Heart left ventricle (tissue), 16 donors: Measurements from ENCODE around the gene MTFMT. TPM values are rescaled to one million over a fixed set of nuclear protein-coding genes. Genes with fewer than 3 reads are reported as not detected.

Experiments
- ATAC-seq, 4 donors: fragments of 200-7000 bp; cut with Tn5 transposase; one replicate each; pipeline ENCODE4 v1.9.1; 2020 to 2022; ENCODE audit warnings: moderate library complexity in 4 of 4, mild to moderate bottlenecking in 3 of 4, moderate number of reproducible peaks in 1 of 4
- DNase-seq, 5 donors: peaks; one replicate each; pipeline ENCODE4 v3.0.0-alpha.2; 2020
- H3K27ac ChIP-seq, 12 donors: fragments of 200-600 bp; sonication (generic) in 4 of 12; one replicate each; pipeline versions ENCODE4 v1.5.0 to v1.8.0; 2016 to 2022; ENCODE audit warnings: mild to moderate bottlenecking in 2 of 12
- H3K27me3 ChIP-seq, 9 donors: fragments of 200-600 bp; sonication (generic) in 2 of 9; one replicate each; pipeline versions ENCODE4 v1.5.1 to v1.8.0; 2016 to 2022; ENCODE audit warnings: mild to moderate bottlenecking in 3 of 9
- H3K36me3 ChIP-seq, 9 donors: fragments of 200-600 bp; sonication (generic) in 2 of 9; one replicate each; pipeline versions ENCODE4 v1.5.0 to v1.8.0; 2018 to 2022; ENCODE audit warnings: mild to moderate bottlenecking in 2 of 9
- H3K4me1 ChIP-seq, 12 donors: fragments of 200-600 bp; sonication (generic) in 4 of 12; one replicate each; pipeline versions ENCODE4 v1.5.0 to v1.8.0; 2016 to 2022; ENCODE audit warnings: mild to moderate bottlenecking in 3 of 12
- H3K4me3 ChIP-seq, 12 donors: fragments of 200-600 bp; sonication (generic) in 4 of 12; one replicate each; pipeline versions ENCODE4 v1.5.0 to v1.8.0; 2017 to 2022; ENCODE audit warnings: mild to moderate bottlenecking in 9 of 12, moderate library complexity in 4 of 12
- H3K9me3 ChIP-seq, 12 donors: fragments of 200-600 bp; sonication (generic) in 4 of 12; one replicate each; pipeline versions ENCODE4 v1.5.0 to v1.8.0; 2016 to 2022; ENCODE audit warnings: mild to moderate bottlenecking in 1 of 12
- POLR2A ChIP-seq, 2 donors: fragments of 450-650 bp; IDR thresholded peaks; one replicate each; pipeline ENCODE4 v1.6.1; 2017; ENCODE audit warnings: antibody characterized with exemption in 2 of 2, mild to moderate bottlenecking in 2 of 2, moderate library complexity in 2 of 2
- WGBS, 4 donors: extraction: QIAGEN DNeasy Blood & Tissue Kit in 2 of 4; methylation state at CpG; one replicate each; pipeline versions ENCODE4 v1.1.5 to v1.1.7; 2013 to 2018; 5-methylcytosine and 5-hydroxymethylcytosine counted together
- intact Hi-C, 10 donors: fragments of 100-400 bp; cut with DNase I; formaldehyde crosslinking; loops; one replicate each; pipeline versions ENCODE4 v1.11.1 to v1.14.2; 2022
- polyA plus RNA-seq, 2 donors: library from polyadenylated mRNA; stranded (reverse); fragments of 200-250 nt; gene quantifications; one replicate each; pipeline ENCODE4 v1.2.3, GENCODE V29; 2013
- total RNA-seq, 9 donors: library from RNA; depleted of rRNA in 2 of 9; stranded (reverse); fragments of >200 nt in 2 of 9; fragmentation: NEBNext Ultra II Directional in 3 of 9; extraction: Animal tissue kit (Norgen Biotek cat#: 25700) in 3 of 9; gene quantifications; one replicate each; pipeline versions ENCODE4 v1.1.0 to v1.2.4, GENCODE V29; 2016 to 2023
- TF ChIP-seq, protein P1 (sequence below), 12 donors: fragments of 200-600 bp; sonication (generic) in 4 of 12; IDR thresholded peaks; one replicate each; pipeline versions ENCODE4 v1.5.0 to v1.8.0; 2018 to 2022; ENCODE audit warnings: antibody characterized with exemption in 12 of 12, mild to moderate bottlenecking in 5 of 12
- donor health status: ischemic (EF 13 %, LVEDD 7.1; RV severe dilation, severe dysfunction).
- donor health status: healthy with polysubstance abuse.
- donor health status: DM: no; HTN: yes; CAD: no.
- donor health status: DM: no; HTN: no; CAD: no.
- donor health status: ischemic (EF 25% LVEDD 6.9; RV normal size, moderate dysfunction).
- donor health status: ischemic (EF 25% LVEDD 5.7; RV mildly dilated, moderate dysfunction).
- donor health status: healthy.
- donor health status: DM: yes; HTN: yes; CAD: no.
- donor health status: ischemic (EF 35%, LVEDD 5.7; RV mildly dilated, moderate dysfunction).
- donor health status: nonischemic (EF 11% LVEDD 7.7; RV severe dilation, severe dysfunction).
- donor health status: DM: yes; HTN: yes; CAD: no.
- donor health status: PGD.
- donor health status: ischemic (EF 29% LVEDD 5.4; RV normal size, mild dysfunction).
- donor health status: nonischemic (EF 23%, LVEDD 6.1; RV moderate dilation, normal function).

Gene MTFMT
- total and polyA plus RNA-seq, 11 donors, result 6.0 to 41.0 (median 19.4) TPM

DNA sequence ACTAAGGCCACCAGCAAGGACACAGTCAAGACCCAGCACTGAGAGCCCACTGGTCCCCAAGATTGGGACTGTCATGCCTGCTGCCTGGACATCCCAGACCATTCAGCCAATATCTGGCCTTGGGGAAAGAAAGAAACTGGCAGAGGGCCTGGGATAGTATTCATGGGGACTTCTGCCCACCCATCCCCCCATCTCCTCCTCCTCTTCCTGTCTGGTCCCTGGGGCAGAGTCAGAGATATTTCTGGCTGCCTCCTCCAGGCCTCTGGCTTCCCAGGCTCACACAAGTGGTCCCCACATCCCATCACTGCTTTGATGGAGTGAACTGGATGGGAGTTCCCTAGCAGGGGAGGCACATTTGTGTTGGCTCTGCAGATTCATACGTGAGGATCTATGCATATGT lies 42.6 kb upstream of the MTFMT start:
- peaks cover 0 to 16% (median 0%) of the 10 kb centered on the region in 9 donors for H3K27me3 ChIP-seq
- no peaks in the 10 kb centered on the region for H3K9me3 ChIP-seq
- 30 to 36% (median 31%) methylated on average over 1 of the region's 1 CpG for WGBS, 4 donors
- peak; percentile 42 to 80 (median 74) for DNase-seq
- ATAC-seq, result peak; percentile 6 to 48 (median 22)
- intact Hi-C loops, result no loop called here
- peaks cover 18 to 82% (median 49%) of the 10 kb centered on the region in 12 donors for H3K4me1 ChIP-seq
- no peaks in the 10 kb centered on the region for H3K36me3 ChIP-seq
- peak overlapping the region; percentile 15 to 93 (median 80) for H3K27ac ChIP-seq
- no peak for TF ChIP-seq POLR2A (IDR thresholded peaks at IDR 0.05)
- TF ChIP-seq, protein P1, sequence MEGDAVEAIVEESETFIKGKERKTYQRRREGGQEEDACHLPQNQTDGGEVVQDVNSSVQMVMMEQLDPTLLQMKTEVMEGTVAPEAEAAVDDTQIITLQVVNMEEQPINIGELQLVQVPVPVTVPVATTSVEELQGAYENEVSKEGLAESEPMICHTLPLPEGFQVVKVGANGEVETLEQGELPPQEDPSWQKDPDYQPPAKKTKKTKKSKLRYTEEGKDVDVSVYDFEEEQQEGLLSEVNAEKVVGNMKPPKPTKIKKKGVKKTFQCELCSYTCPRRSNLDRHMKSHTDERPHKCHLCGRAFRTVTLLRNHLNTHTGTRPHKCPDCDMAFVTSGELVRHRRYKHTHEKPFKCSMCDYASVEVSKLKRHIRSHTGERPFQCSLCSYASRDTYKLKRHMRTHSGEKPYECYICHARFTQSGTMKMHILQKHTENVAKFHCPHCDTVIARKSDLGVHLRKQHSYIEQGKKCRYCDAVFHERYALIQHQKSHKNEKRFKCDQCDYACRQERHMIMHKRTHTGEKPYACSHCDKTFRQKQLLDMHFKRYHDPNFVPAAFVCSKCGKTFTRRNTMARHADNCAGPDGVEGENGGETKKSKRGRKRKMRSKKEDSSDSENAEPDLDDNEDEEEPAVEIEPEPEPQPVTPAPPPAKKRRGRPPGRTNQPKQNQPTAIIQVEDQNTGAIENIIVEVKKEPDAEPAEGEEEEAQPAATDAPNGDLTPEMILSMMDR (IDR thresholded peaks at IDR 0.05), result no peak
- H3K4me3 ChIP-seq, result no peak overlapping the region

DNA sequence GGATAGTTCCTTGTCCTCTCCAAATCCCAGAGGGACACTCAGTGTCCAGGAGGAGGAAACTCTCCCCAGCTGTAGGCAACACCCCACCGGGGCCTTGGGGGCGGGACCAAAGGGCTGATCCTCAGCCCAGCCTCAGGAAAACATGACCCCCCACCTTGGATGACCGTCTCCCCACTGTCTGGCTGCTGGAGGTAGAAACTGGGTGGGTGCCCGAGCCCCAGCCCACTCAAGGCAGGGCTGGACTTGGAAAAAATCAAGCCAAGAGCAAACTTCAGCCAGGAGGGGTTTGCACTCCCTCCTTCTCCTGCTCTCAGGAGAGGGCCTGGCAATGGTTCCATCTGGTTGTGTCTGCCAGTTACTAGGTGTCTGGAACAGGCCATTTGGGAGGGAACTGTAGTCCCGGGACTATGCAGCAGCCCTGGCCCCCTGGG lies 42.0 kb upstream of the MTFMT start:
- Histone ChIP-seq H3K27me3 (peaks cover 0 to 18% (median 0%) of the 10 kb centered on the region in 9 donors), H3K27ac (peak overlapping the region; percentile 15 to 93 (median 80)), H3K36me3 (no peaks in the 10 kb centered on the region), H3K9me3 (no peaks in the 10 kb centered on the region), H3K4me1 (peaks cover 18 to 77% (median 47%) of the 10 kb centered on the region in 12 donors), H3K4me3 (no peak overlapping the region)
- intact Hi-C loops, result no loop called here
- ATAC-seq (peak; percentile 60 to 75 (median 74)), DNase-seq (peak; percentile 73 to 88 (median 83))
- 14 to 23% (median 15%) methylated on average over 3 to 5 of the region's 5 CpGs for WGBS, 4 donors
- TF ChIP-seq, protein P1 (IDR thresholded peaks at IDR 0.05), result no peak
- no peak for TF ChIP-seq POLR2A (IDR thresholded peaks at IDR 0.05)

DNA sequence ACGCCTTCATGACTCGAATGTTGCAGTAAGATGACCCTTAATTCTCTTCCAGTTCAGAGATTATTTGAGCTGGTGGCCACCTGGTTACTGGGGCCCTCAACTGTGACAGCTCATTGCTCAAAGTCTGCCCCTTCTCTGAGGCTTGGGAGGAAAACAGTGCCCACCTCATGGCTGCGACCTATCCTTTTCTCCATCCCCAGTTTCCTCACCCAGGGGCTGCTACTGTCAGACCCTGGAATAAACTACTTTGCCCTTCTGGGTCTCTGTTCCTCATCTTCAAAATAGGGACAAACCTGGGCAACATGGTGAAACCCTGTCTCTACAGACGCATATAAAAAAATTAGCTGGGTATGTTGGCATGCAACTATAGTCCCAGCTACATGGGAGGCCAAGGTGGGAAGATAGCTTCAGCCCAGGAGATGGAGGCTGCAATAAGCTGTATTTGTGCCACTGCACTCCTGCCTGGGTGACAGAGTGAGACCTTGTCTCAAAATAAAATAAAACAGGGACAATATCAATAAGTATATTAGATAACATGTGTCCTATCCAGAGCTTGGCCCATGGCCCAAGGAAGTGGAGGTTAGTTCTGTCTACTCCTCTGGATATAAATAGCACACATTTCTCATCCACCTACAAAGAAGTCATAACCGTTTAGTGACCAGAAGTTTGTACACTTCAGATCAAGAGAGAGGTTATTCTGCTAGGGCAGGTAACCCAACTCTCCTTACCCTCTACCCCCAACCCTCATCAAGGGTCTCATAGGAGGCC lies 40.5 kb upstream of the MTFMT start:
- Histone ChIP-seq H3K4me3 (no peak overlapping the region), H3K27me3 (peaks cover 0 to 23% (median 0%) of the 10 kb centered on the region in 9 donors), H3K36me3 (no peaks in the 10 kb centered on the region), H3K9me3 (no peaks in the 10 kb centered on the region), H3K4me1 (peaks cover 18 to 77% (median 45%) of the 10 kb centered on the region in 12 donors), H3K27ac (peak overlapping the region; percentile 7 to 93 (median 80))
- ATAC-seq (peak in 2 of 4 donors; percentile 21 to 23), DNase-seq (peak in 3 of 5 donors; percentile 45 to 81 (median 75))
- intact Hi-C loops, result no loop called here
- no peak for TF ChIP-seq POLR2A (IDR thresholded peaks at IDR 0.05)
- TF ChIP-seq, protein P1 (IDR thresholded peaks at IDR 0.05), result no peak
- WGBS, 4 donors, result 56 to 72% (median 61%) methylated on average over 5 of the region's 5 CpGs

DNA sequence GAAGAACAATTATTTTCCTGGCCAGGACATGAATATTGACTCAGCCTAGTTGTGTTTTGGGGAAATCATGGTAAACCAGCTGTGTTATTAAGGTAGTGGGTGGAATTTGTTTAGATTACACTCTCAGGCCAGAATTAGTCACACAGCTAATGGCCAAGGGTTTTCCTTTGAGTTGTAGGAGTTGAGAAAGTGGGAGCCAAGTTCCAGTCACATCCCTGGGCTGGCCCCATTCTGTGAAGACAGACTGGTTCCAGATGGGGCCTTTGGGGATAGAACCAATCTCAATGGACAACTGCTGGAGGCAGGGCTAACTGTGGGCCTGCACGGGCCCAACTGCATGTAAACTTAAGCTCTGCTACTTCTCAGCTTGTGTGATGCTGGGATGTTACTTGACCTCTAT lies 39.7 kb upstream of the MTFMT start:
- WGBS, 4 donors, result 40 to 63% (median 56%) methylated on average over 1 of the region's 1 CpG
- H3K4me1 ChIP-seq, result peaks cover 18 to 82% (median 45%) of the 10 kb centered on the region in 12 donors
- H3K36me3 ChIP-seq, result no peaks in the 10 kb centered on the region
- TF ChIP-seq, protein P1 (IDR thresholded peaks at IDR 0.05), result no peak
- no peak for TF ChIP-seq POLR2A (IDR thresholded peaks at IDR 0.05)
- no peaks in the 10 kb centered on the region for H3K9me3 ChIP-seq
- peak; percentile 51 to 75 (median 71) for DNase-seq
- H3K27ac ChIP-seq, result peak overlapping the region; percentile 59 to 93 (median 81)
- peak; percentile 21 to 72 (median 62) for ATAC-seq
- no peak overlapping the region for H3K4me3 ChIP-seq
- peaks cover 0 to 23% (median 0%) of the 10 kb centered on the region in 9 donors for H3K27me3 ChIP-seq
- intact Hi-C loops, result no loop called here
